Measurements from ENCODE around the gene FGF10. TPM values are rescaled to one million over a fixed set of nuclear protein-coding genes. Genes with fewer than 3 reads are reported as not detected.

The FGF10 gene
- polyA plus RNA-seq, 3 donors = not detected

GRCh38 chr5:44358421-44358820, 30.8 kb downstream of the FGF10 start:
- no peak for DNase-seq
- H3K4me3 Mint-ChIP-seq = no peak overlapping the region
- Histone ChIP-seq H3K27ac (ENCODE audit: low read depth in 1 of 2, low read length in 2 of 2) (no peak overlapping the region), H3K79me2 (ENCODE audit: insufficient read depth, low read length) (no peaks in the 10 kb centered on the region), H3K27me3 (ENCODE audit: control insufficient read depth in 2 of 2, insufficient read depth in 2 of 2, low read length in 2 of 2) (no peaks in the 10 kb centered on the region), H3K4me1 (ENCODE audit: control insufficient read depth in 1 of 2, insufficient read depth in 2 of 2, low read length in 2 of 2) (no peaks in the 10 kb centered on the region), H2AFZ (ENCODE audit: insufficient read depth, low read depth, low read length, poor library complexity, severe bottlenecking) (no peak overlapping the region), H3K36me3 (replicated peaks in 1 of 2; ENCODE audit: control insufficient read depth in 1 of 2, insufficient read depth in 2 of 2, low read length in 2 of 2) (no peaks in the 10 kb centered on the region), H3K9me3 (replicated peaks in 1 of 2; ENCODE audit: control insufficient read depth in 1 of 2, insufficient read depth in 1 of 2, low read length in 2 of 2) (no peaks in the 10 kb centered on the region), H3K4me3 (replicated peaks in 1 of 3; ENCODE audit: low read depth in 2 of 3, low read length in 3 of 3) (no peak overlapping the region), H4K20me1 (ENCODE audit: insufficient read depth, low read length) (no peaks in the 10 kb centered on the region), H3K9ac (ENCODE audit: insufficient read depth, low read length, poor library complexity, severe bottlenecking) (no peak overlapping the region), H3K4me2 (replicated peaks; ENCODE audit: extremely low read depth, low read length, poor library complexity, severe bottlenecking) (no peak overlapping the region)
- WGBS (ENCODE audit: insufficient coverage) = 83% methylated on average over 1 of the region's 2 CpGs
- H3K27me3 Mint-ChIP-seq (ENCODE audit: low read depth in 3 of 3) = no peaks in the 10 kb centered on the region
- H3K27ac Mint-ChIP-seq = no peak overlapping the region
- TF ChIP-seq CTCF (IDR thresholded peaks at IDR 0.05) = no peak
- H3K9me3 Mint-ChIP-seq = no peaks in the 10 kb centered on the region
- intact Hi-C loops (cut with micrococcal nuclease) = no loop called here
- H3K36me3 Mint-ChIP-seq = no peaks in the 10 kb centered on the region
- no peaks in the 10 kb centered on the region for H3K4me1 Mint-ChIP-seq

GRCh38 chr5:44356231-44356630, 33.0 kb downstream of the FGF10 start:
- Mint-ChIP-seq H3K27me3 (ENCODE audit: low read depth in 3 of 3) (peaks cover 0 to 1% (median 0%) of the 10 kb centered on the region in 3 donors), H3K4me1 (no peaks in the 10 kb centered on the region), H3K36me3 (no peaks in the 10 kb centered on the region), H3K27ac (no peak overlapping the region), H3K4me3 (no peak overlapping the region), H3K9me3 (no peaks in the 10 kb centered on the region)
- no peak for TF ChIP-seq CTCF (IDR thresholded peaks at IDR 0.05)
- intact Hi-C loops (cut with micrococcal nuclease) = no loop called here
- WGBS (ENCODE audit: insufficient coverage) = no CpG with 5 or more reads among the region's 1 CpG
- no peaks in the 10 kb centered on the region for H3K27me3 ChIP-seq (ENCODE audit: control insufficient read depth in 2 of 2, insufficient read depth in 2 of 2, low read length in 2 of 2)
- H3K36me3 ChIP-seq (replicated peaks in 1 of 2; ENCODE audit: control insufficient read depth in 1 of 2, insufficient read depth in 2 of 2, low read length in 2 of 2) = no peaks in the 10 kb centered on the region
- H2AFZ ChIP-seq (ENCODE audit: insufficient read depth, low read depth, low read length, poor library complexity, severe bottlenecking) = no peak overlapping the region
- H3K27ac ChIP-seq (ENCODE audit: low read depth in 1 of 2, low read length in 2 of 2) = no peak overlapping the region
- H3K9me3 ChIP-seq (replicated peaks in 1 of 2; ENCODE audit: control insufficient read depth in 1 of 2, insufficient read depth in 1 of 2, low read length in 2 of 2) = no peaks in the 10 kb centered on the region
- no peaks in the 10 kb centered on the region for H4K20me1 ChIP-seq (ENCODE audit: insufficient read depth, low read length)
- no peaks in the 10 kb centered on the region for H3K4me1 ChIP-seq (ENCODE audit: control insufficient read depth in 1 of 2, insufficient read depth in 2 of 2, low read length in 2 of 2)
- no peak overlapping the region for H3K9ac ChIP-seq (ENCODE audit: insufficient read depth, low read length, poor library complexity, severe bottlenecking)
- H3K79me2 ChIP-seq (ENCODE audit: insufficient read depth, low read length) = no peaks in the 10 kb centered on the region
- DNase-seq = no peak
- no peak overlapping the region for H3K4me3 ChIP-seq (replicated peaks in 1 of 3; ENCODE audit: low read depth in 2 of 3, low read length in 3 of 3)
- H3K4me2 ChIP-seq (replicated peaks; ENCODE audit: extremely low read depth, low read length, poor library complexity, severe bottlenecking) = no peak overlapping the region
